Hepatocyte (in vitro differentiated cells): ENCODE measurements around the gene TLR10. TPM values are rescaled to one million over a fixed set of nuclear protein-coding genes. Genes with fewer than 3 reads are reported as not detected.

ENCODE experiments used
- DNase-seq: peaks from one replicate; pipeline ENCODE4 v3.0.0-alpha.2; 2016; ENCODE audit warnings: low spot score
- H2AFZ ChIP-seq: fragments of 200-600 bp; sonication (generic); 2 replicates; pipeline ENCODE4 v1.6.0; 2016; ENCODE audit warnings: antibody characterized with exemption, mild to moderate bottlenecking
- H3K27ac ChIP-seq: fragments of 200-600 bp; sonication (generic); 2 replicates; pipeline ENCODE4 v1.5.1; 2016; ENCODE audit warnings: mild to moderate bottlenecking
- H3K27me3 ChIP-seq: fragments of 200-600 bp; sonication (generic); 2 replicates; pipeline ENCODE4 v1.6.1; 2016
- H3K36me3 ChIP-seq: fragments of 200-600 bp; sonication (generic); replicated peaks from 2 replicates; pipeline ENCODE4 v1.5.1; 2016; ENCODE audit warnings: low read depth; ENCODE audit not compliant: insufficient read depth
- H3K4me1 ChIP-seq: fragments of 200-600 bp; sonication (generic); 2 replicates; pipeline ENCODE4 v1.5.1; 2016; ENCODE audit warnings: mild to moderate bottlenecking, moderate library complexity; ENCODE audit not compliant: insufficient read depth
- H3K4me2 ChIP-seq: fragments of 200-600 bp; sonication (generic); 2 replicates; pipeline ENCODE4 v1.6.0; 2016
- H3K4me3 ChIP-seq: fragments of 200-600 bp; sonication (generic); 2 replicates; pipeline ENCODE4 v1.5.1; 2016; ENCODE audit warnings: mild to moderate bottlenecking
- H3K79me2 ChIP-seq: fragments of 200-600 bp; sonication (generic); 2 replicates; pipeline ENCODE4 v1.6.0; 2017; ENCODE audit warnings: mild to moderate bottlenecking
- H3K9me2 ChIP-seq: fragments of 200-600 bp; sonication (generic); replicated peaks from 2 replicates; pipeline ENCODE4 v1.6.0; 2017; ENCODE audit warnings: mild to moderate bottlenecking; ENCODE audit not compliant: insufficient read depth
- H3K9me3 ChIP-seq: fragments of 200-600 bp; sonication (generic); 2 replicates; pipeline ENCODE4 v1.5.1; 2016; ENCODE audit warnings: low read depth, mild to moderate bottlenecking
- H4K20me1 ChIP-seq: fragments of 200-600 bp; sonication (generic); 2 replicates; pipeline ENCODE4 v1.6.0; 2016; ENCODE audit warnings: mild to moderate bottlenecking; ENCODE audit not compliant: insufficient read depth, poor library complexity, severe bottlenecking
- CTCF ChIP-seq: fragments of 200-600 bp; sonication (generic); IDR thresholded peaks from 2 replicates; pipeline ENCODE4 v1.5.1; 2016; ENCODE audit warnings: antibody characterized with exemption, mild to moderate bottlenecking; ENCODE audit not compliant: poor library complexity
- EZH2 ChIP-seq: fragments of 200-600 bp; sonication (generic); IDR thresholded peaks from 2 replicates; pipeline ENCODE4 v1.6.1; 2016; ENCODE audit warnings: antibody characterized with exemption, mild to moderate bottlenecking, borderline replicate concordance
- EZH2phosphoT487 ChIP-seq: fragments of 200-600 bp; sonication (generic); IDR thresholded peaks from one replicate; pipeline ENCODE4 v1.6.1; 2018; ENCODE audit warnings: antibody characterized with exemption, mild to moderate bottlenecking, low read depth, moderate library complexity; ENCODE audit not compliant: unreplicated experiment, severe bottlenecking
- WGBS: methylation state at CpG from one replicate; pipeline ENCODE4 v1.1.6; 2016; ENCODE audit warnings: low lambda C conversion rate; ENCODE audit errors: missing lambda C conversion rate; 5-methylcytosine and 5-hydroxymethylcytosine counted together
- polyA plus RNA-seq: library from polyadenylated mRNA; unstranded; fragments of >200 nt; fragmentation: Nextera tagmentation; extraction: Ambion mirVana; gene quantifications from 2 replicates; pipeline ENCODE4 v1.2.1, GENCODE V29; 2016
- total RNA-seq: library from RNA; depleted of rRNA; stranded (reverse); fragments of >200 nt; gene quantifications from 2 replicates; pipeline ENCODE4 v1.2.3, GENCODE V29; 2014

TLR10 gene
- total and polyA plus RNA-seq, 2 experiments from 2014 or later = not detected

- Histone ChIP-seq H3K9me3 (no peaks in the 10 kb centered on the region), H3K9me2 (no peaks in the 10 kb centered on the region), H3K4me2 (no peak overlapping the region), H2AFZ (peak overlapping the region; percentile 39), H3K4me3 (no peak overlapping the region), H3K79me2 (no peaks in the 10 kb centered on the region), H3K36me3 (no peaks in the 10 kb centered on the region), H4K20me1 (no peaks in the 10 kb centered on the region), H3K27ac (no peak overlapping the region), H3K4me1 (no peaks in the 10 kb centered on the region), H3K27me3 (no peaks in the 10 kb centered on the region)
- TF ChIP-seq EZH2phosphoT487 = no peak
- TF ChIP-seq CTCF = peak; percentile 92
- TF ChIP-seq EZH2 = no peak
- 13% methylated on average over 8 of the region's 8 CpGs for WGBS
- DNase-seq = peak; percentile 71
Measured at GRCh38 chr4:38759113-38759789, 23.5 kb downstream of the TLR10 start.

GRCh38 chr4:38757945-38758600 is 24.7 kb downstream of the TLR10 start:
- H3K4me1 ChIP-seq = peaks cover 5% of the 10 kb centered on the region
- H3K27me3 ChIP-seq = no peaks in the 10 kb centered on the region
- no peaks in the 10 kb centered on the region for H3K9me3 ChIP-seq
- DNase-seq = peak; percentile 48
- H3K79me2 ChIP-seq = no peaks in the 10 kb centered on the region
- H4K20me1 ChIP-seq = no peaks in the 10 kb centered on the region
- H3K9me2 ChIP-seq = no peaks in the 10 kb centered on the region
- 82% methylated on average over 6 of the region's 6 CpGs for WGBS
- H2AFZ ChIP-seq = no peak overlapping the region
- H3K27ac ChIP-seq = no peak overlapping the region
- H3K4me2 ChIP-seq = no peak overlapping the region
- no peak overlapping the region for H3K4me3 ChIP-seq
- no peaks in the 10 kb centered on the region for H3K36me3 ChIP-seq
- TF ChIP-seq CTCF (peak; percentile 37), EZH2phosphoT487 (no peak), EZH2 (no peak)

- no peaks in the 10 kb centered on the region for H3K79me2 ChIP-seq
- no peaks in the 10 kb centered on the region for H3K9me2 ChIP-seq
- peak overlapping the region; percentile 25 for H2AFZ ChIP-seq
- WGBS = 36% methylated on average over 18 of the region's 19 CpGs
- DNase-seq = peak; percentile 88
- H4K20me1 ChIP-seq = no peaks in the 10 kb centered on the region
- no peaks in the 10 kb centered on the region for H3K9me3 ChIP-seq
- H3K27me3 ChIP-seq = no peaks in the 10 kb centered on the region
- peak overlapping the region; percentile 64 for H3K4me2 ChIP-seq
- no peak overlapping the region for H3K4me3 ChIP-seq
- peak overlapping the region; percentile 82 for H3K27ac ChIP-seq
- no peaks in the 10 kb centered on the region for H3K36me3 ChIP-seq
- peaks cover 5% of the 10 kb centered on the region for H3K4me1 ChIP-seq
- TF ChIP-seq EZH2phosphoT487 (no peak), CTCF (no peak), EZH2 (no peak)
Measured at GRCh38 chr4:38752941-38753806, 29.6 kb downstream of the TLR10 start.
